Astrocyte (in vitro differentiated cells and primary cell): ENCODE results near the gene TUFT1. TPM values are rescaled to one million over a fixed set of nuclear protein-coding genes. Genes with fewer than 3 reads are reported as not detected.
A peak's percentile ranks its signal among the peaks of the same experiment; 100 is the strongest.

Experiments used
- DNase-seq: peaks from one replicate; pipeline ENCODE4 v3.0.0-alpha.2; 2010; ENCODE audit warnings: low read depth
- FAIRE-seq: peaks from 2 replicates; lab custom pipeline; 2011; peaks lifted over from hg19 to GRCh38; lab: Jason Lieb, UNC
- H2AFZ ChIP-seq: 2 replicates; pipeline ENCODE4 v1.6.0; 2012; ENCODE audit warnings: low read depth, low read length, inconsistent platforms
- H3K27ac ChIP-seq: 2 replicates; pipeline ENCODE4 v1.5.1; 2011; ENCODE audit warnings: low read depth, low read length, inconsistent platforms
- H3K27me3 ChIP-seq: 2 replicates; pipeline ENCODE4 v1.6.0; 2011; ENCODE audit warnings: low read length, inconsistent platforms; ENCODE audit not compliant: insufficient read depth
- H3K36me3 ChIP-seq: 2 replicates; pipeline ENCODE4 v1.5.1; 2011; ENCODE audit warnings: low read length, inconsistent platforms; ENCODE audit not compliant: insufficient read depth
- H3K4me1 ChIP-seq: 2 replicates; pipeline ENCODE4 v1.5.1; 2011; ENCODE audit warnings: low read length, inconsistent platforms; ENCODE audit not compliant: insufficient read depth
- H3K4me2 ChIP-seq: 2 replicates; pipeline ENCODE4 v1.6.0; 2012; ENCODE audit warnings: low read length, inconsistent platforms
- H3K4me3 ChIP-seq: 2 replicates; pipeline ENCODE4 v1.5.1; 2011; ENCODE audit warnings: low read depth, mild to moderate bottlenecking, low read length, inconsistent platforms; ENCODE audit not compliant: insufficient read depth
- H3K79me2 ChIP-seq: 2 replicates; pipeline ENCODE4 v1.6.0; 2012; ENCODE audit warnings: mild to moderate bottlenecking, low read length, inconsistent platforms; ENCODE audit not compliant: insufficient read depth
- H3K9ac ChIP-seq: 2 replicates; pipeline ENCODE4 v1.6.0; 2012; ENCODE audit warnings: mild to moderate bottlenecking, low read length, inconsistent platforms
- H3K9me3 ChIP-seq: 2 replicates; pipeline ENCODE4 v1.5.1; 2012; ENCODE audit warnings: low read depth, mild to moderate bottlenecking, low read length, inconsistent platforms; ENCODE audit not compliant: insufficient read depth
- H4K20me1 ChIP-seq: 2 replicates; pipeline ENCODE4 v1.6.0; 2012; ENCODE audit warnings: low read length, inconsistent platforms; ENCODE audit not compliant: insufficient read depth
- H3K27ac Mint-ChIP-seq: one replicate; pipeline ENCODE4 v1.8.0; 2021; ENCODE audit warnings: mild to moderate bottlenecking, mixed read lengths; ENCODE audit not compliant: unreplicated experiment
- H3K27me3 Mint-ChIP-seq: one replicate; pipeline ENCODE4 v1.8.0; 2021; ENCODE audit warnings: low read depth, mixed read lengths; ENCODE audit not compliant: unreplicated experiment
- H3K36me3 Mint-ChIP-seq: one replicate; pipeline ENCODE4 v1.8.0; 2021; ENCODE audit warnings: low read depth, mixed read lengths; ENCODE audit not compliant: unreplicated experiment
- H3K4me1 Mint-ChIP-seq: one replicate; pipeline ENCODE4 v1.8.0; 2021; ENCODE audit warnings: low read depth, mixed read lengths; ENCODE audit not compliant: unreplicated experiment
- H3K4me3 Mint-ChIP-seq: one replicate; pipeline ENCODE4 v1.8.0; 2021; ENCODE audit warnings: mild to moderate bottlenecking, moderate library complexity, mixed read lengths; ENCODE audit not compliant: unreplicated experiment
- H3K9me3 Mint-ChIP-seq: one replicate; pipeline ENCODE4 v1.8.0; 2021; ENCODE audit warnings: mild to moderate bottlenecking, mixed read lengths; ENCODE audit not compliant: unreplicated experiment
- CTCF ChIP-seq: IDR thresholded peaks from 2 replicates; pipeline ENCODE4 v1.5.1; 2011; ENCODE audit warnings: low read depth, mild to moderate bottlenecking, inconsistent platforms, low read length, moderate library complexity; ENCODE audit not compliant: insufficient read depth
- EZH2 ChIP-seq: IDR thresholded peaks from 2 replicates; pipeline ENCODE4 v1.6.1; 2012; ENCODE audit warnings: mild to moderate bottlenecking, low read length, inconsistent platforms; ENCODE audit not compliant: insufficient read depth
- total RNA-seq: library from RNA; stranded (reverse); gene quantifications from 2 replicates; pipeline ENCODE4 v1.2.1, GENCODE V29; 2021

Gene TUFT1
- total RNA-seq, 1 donor from 2014 or later, result 90.6 TPM

- H2AFZ ChIP-seq, result peak overlapping the region; percentile 86
- no peaks in the 10 kb centered on the region for H3K27me3 ChIP-seq
- DNase-seq (peak; percentile 14), FAIRE-seq (no peak)
- Mint-ChIP-seq H3K4me1 (peaks cover 32% of the 10 kb centered on the region), H3K36me3 (peaks cover 3% of the 10 kb centered on the region), H3K27me3 (no peaks in the 10 kb centered on the region), H3K9me3 (no peaks in the 10 kb centered on the region), H3K27ac (peak overlapping the region; percentile 81), H3K4me3 (peak overlapping the region; percentile 100)
- H4K20me1 ChIP-seq, result peaks cover 36% of the 10 kb centered on the region
- peaks cover 34% of the 10 kb centered on the region for H3K4me1 ChIP-seq
- TF ChIP-seq EZH2 (no peak), CTCF (no peak)
- H3K9me3 ChIP-seq, result no peaks in the 10 kb centered on the region
- H3K9ac ChIP-seq, result peak overlapping the region; percentile 91
- H3K79me2 ChIP-seq, result peaks cover 41% of the 10 kb centered on the region
- H3K36me3 ChIP-seq, result peaks cover 4% of the 10 kb centered on the region
- peak overlapping the region; percentile 83 for H3K4me3 ChIP-seq
- peak overlapping the region; percentile 80 for H3K27ac ChIP-seq
- peak overlapping the region; percentile 100 for H3K4me2 ChIP-seq
These were observed 72.6 kb downstream of the TUFT1 start for GRCh38 chr1:151612501-151613281.

GRCh38 chr1:151613282-151613780 is 73.2 kb downstream of the TUFT1 start:
- no peaks in the 10 kb centered on the region for H3K27me3 Mint-ChIP-seq
- peaks cover 47% of the 10 kb centered on the region for H3K79me2 ChIP-seq

More at GRCh38 chr1:151613282-151613780, 73.2 kb downstream of the TUFT1 start:
- FAIRE-seq (no peak), DNase-seq (no peak)
- H3K9me3 ChIP-seq, result no peaks in the 10 kb centered on the region
- H3K4me3 ChIP-seq, result peak overlapping the region; percentile 83
- H3K4me1 ChIP-seq, result peaks cover 30% of the 10 kb centered on the region
- peaks cover 30% of the 10 kb centered on the region for H3K4me1 Mint-ChIP-seq
- no peaks in the 10 kb centered on the region for H3K9me3 Mint-ChIP-seq
- TF ChIP-seq CTCF (no peak), EZH2 (no peak)
- peak overlapping the region; percentile 81 for H3K27ac Mint-ChIP-seq
- H4K20me1 ChIP-seq, result peaks cover 38% of the 10 kb centered on the region
- H3K27me3 ChIP-seq, result no peaks in the 10 kb centered on the region
- peak overlapping the region; percentile 91 for H3K9ac ChIP-seq
- peaks cover 3% of the 10 kb centered on the region for H3K36me3 Mint-ChIP-seq
- peak overlapping the region; percentile 100 for H3K4me3 Mint-ChIP-seq
- peaks cover 4% of the 10 kb centered on the region for H3K36me3 ChIP-seq
- no peak overlapping the region for H3K27ac ChIP-seq
- H3K4me2 ChIP-seq, result peak overlapping the region; percentile 100
- no peak overlapping the region for H2AFZ ChIP-seq
